Tibial nerve (tissue), 4 donors: ENCODE results near the gene KCNK4. TPM values are rescaled to one million over a fixed set of nuclear protein-coding genes. Genes with fewer than 3 reads are reported as not detected.
A peak's percentile ranks its signal among the peaks of the same experiment; 100 is the strongest.
"Not testable (repeated sequence)": the region's sequence is repeated elsewhere in the genome, so short reads cannot be mapped to it uniquely, and the experiment has no call there.

ENCODE experiments used
- DNase-seq, 2 donors: peaks; one replicate each; pipeline ENCODE4 v3.0.0-alpha.2; 2019; ENCODE audit warnings: low spot score in 2 of 2
- H3K27ac ChIP-seq, 4 donors: fragments of 200-600 bp; sonication (generic) in 3 of 4; one replicate each; pipeline ENCODE4 v1.5.1; 2017 to 2019; ENCODE audit warnings: mild to moderate bottlenecking in 1 of 4
- H3K27me3 ChIP-seq, 2 donors: fragments of 200-600 bp; sonication (generic) in 1 of 2; one replicate each; pipeline versions ENCODE4 v1.5.1 to v1.6.0; 2017 to 2019
- H3K36me3 ChIP-seq, 3 donors: fragments of 200-600 bp; sonication (generic); one replicate each; pipeline ENCODE4 v1.5.1; 2018 to 2019
- H3K4me1 ChIP-seq, 4 donors: fragments of 200-600 bp; sonication (generic) in 3 of 4; one replicate each; pipeline ENCODE4 v1.5.1; 2017 to 2019
- H3K4me3 ChIP-seq, 4 donors: fragments of 200-600 bp; sonication (generic) in 3 of 4; one replicate each; pipeline ENCODE4 v1.5.1; 2017 to 2019; ENCODE audit warnings: mild to moderate bottlenecking in 1 of 4, moderate library complexity in 1 of 4
- H3K9me3 ChIP-seq, 4 donors: fragments of 200-600 bp; sonication (generic) in 3 of 4; one replicate each; pipeline ENCODE4 v1.5.1; 2017 to 2019
- EP300 ChIP-seq, 2 donors: sonication (generic); formaldehyde crosslinking; IDR thresholded peaks; one replicate each; pipeline ENCODE4 v1.6.1; 2017; ENCODE audit warnings: antibody characterized with exemption in 2 of 2, mild to moderate bottlenecking in 1 of 2
- POLR2A ChIP-seq, 2 donors: fragments of 450-650 bp; IDR thresholded peaks; one replicate each; pipeline ENCODE4 v1.6.1; 2017; ENCODE audit warnings: antibody characterized with exemption in 2 of 2, mild to moderate bottlenecking in 2 of 2, moderate library complexity in 2 of 2
- WGBS, 2 donors: methylation state at CpG; one replicate each; pipeline ENCODE4 v1.1.5; 2018; 5-methylcytosine and 5-hydroxymethylcytosine counted together
- total RNA-seq, 4 donors: library from RNA; depleted of rRNA; stranded (reverse); fragments of >200 nt; gene quantifications; one replicate each; pipeline ENCODE4 v1.1.0, GENCODE V29; 2016
- TF ChIP-seq, protein P1 (sequence below), 5 experiments: fragments of 200-600 bp in 3 of 5; fragments of 450-650 bp in 2 of 5; sonication (generic) in 3 of 5; IDR thresholded peaks; one replicate each; pipeline ENCODE4 v1.5.1; 2016 to 2019; ENCODE audit warnings: antibody characterized with exemption in 5 of 5, mild to moderate bottlenecking in 3 of 5, moderate library complexity in 2 of 5

Gene KCNK4
- total RNA-seq, 4 donors from 2014 or later = 1.2 TPM; not detected in 3

DNA sequence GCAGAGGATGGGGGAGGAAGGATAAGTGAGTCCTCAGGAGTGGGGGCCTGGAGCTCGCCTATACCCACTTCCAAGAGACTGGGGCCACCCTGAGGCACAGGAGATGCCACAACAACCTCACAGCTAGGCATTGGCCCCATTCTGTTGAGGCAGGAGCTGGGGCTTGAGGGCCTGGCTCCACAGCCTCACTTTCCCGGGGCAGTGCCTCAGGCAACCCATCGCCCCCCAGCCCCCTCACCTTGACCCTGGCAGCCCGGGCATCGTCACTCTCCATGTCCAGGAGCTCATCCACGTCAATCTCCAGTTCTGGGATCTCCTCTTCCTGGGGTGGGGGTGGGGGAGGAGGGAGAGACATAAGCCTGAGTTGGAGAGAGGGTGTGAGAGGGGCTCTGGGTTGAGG lies 46.1 kb upstream of the KCNK4 start:
- Histone ChIP-seq H3K4me1 (peaks cover 0 to 77% (median 31%) of the 10 kb centered on the region in 4 donors), H3K4me3 (peak overlapping the region; percentile 44 to 80 (median 70)), H3K27ac (peak overlapping the region in 3 of 4 donors; percentile 83 to 92 (median 84)), H3K36me3 (peaks cover 0 to 18% (median 0%) of the 10 kb centered on the region in 3 donors), H3K9me3 (no peaks in the 10 kb centered on the region), H3K27me3 (no peaks in the 10 kb centered on the region)
- WGBS, 2 donors = 0 to 15% methylated on average over 1 to 6 of the region's 6 CpGs
- no peak for TF ChIP-seq EP300 (IDR thresholded peaks at IDR 0.05)
- TF ChIP-seq POLR2A (IDR thresholded peaks at IDR 0.05) = no peak
- TF ChIP-seq, protein P1, sequence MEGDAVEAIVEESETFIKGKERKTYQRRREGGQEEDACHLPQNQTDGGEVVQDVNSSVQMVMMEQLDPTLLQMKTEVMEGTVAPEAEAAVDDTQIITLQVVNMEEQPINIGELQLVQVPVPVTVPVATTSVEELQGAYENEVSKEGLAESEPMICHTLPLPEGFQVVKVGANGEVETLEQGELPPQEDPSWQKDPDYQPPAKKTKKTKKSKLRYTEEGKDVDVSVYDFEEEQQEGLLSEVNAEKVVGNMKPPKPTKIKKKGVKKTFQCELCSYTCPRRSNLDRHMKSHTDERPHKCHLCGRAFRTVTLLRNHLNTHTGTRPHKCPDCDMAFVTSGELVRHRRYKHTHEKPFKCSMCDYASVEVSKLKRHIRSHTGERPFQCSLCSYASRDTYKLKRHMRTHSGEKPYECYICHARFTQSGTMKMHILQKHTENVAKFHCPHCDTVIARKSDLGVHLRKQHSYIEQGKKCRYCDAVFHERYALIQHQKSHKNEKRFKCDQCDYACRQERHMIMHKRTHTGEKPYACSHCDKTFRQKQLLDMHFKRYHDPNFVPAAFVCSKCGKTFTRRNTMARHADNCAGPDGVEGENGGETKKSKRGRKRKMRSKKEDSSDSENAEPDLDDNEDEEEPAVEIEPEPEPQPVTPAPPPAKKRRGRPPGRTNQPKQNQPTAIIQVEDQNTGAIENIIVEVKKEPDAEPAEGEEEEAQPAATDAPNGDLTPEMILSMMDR (IDR thresholded peaks at IDR 0.05) = no peak
- DNase-seq = no peak

DNA sequence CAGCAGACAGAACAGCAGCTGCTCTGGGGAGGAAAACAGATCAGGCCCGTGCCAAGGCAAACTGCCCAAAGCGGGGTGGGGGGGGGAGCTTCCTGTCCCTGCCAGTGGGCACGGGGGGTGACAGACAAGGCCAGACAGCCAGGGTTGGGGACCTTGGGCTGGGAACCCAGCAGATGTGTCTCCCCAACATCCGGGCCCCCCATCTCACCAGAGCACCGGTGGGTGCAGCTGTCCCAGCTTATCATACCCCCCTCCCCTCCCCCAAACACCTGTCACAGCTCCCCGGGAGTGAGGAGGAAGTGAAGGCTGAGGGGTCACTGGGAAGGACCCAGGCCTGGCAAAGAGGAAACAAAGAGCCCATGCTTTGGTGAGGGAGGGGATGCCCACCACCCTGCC lies 45.7 kb upstream of the KCNK4 start:
- Histone ChIP-seq H3K27ac (peak overlapping the region; percentile 46 to 92 (median 84)), H3K4me1 (peaks cover 0 to 76% (median 27%) of the 10 kb centered on the region in 4 donors), H3K9me3 (no peaks in the 10 kb centered on the region), H3K27me3 (no peaks in the 10 kb centered on the region), H3K36me3 (peaks cover 0 to 18% (median 0%) of the 10 kb centered on the region in 3 donors), H3K4me3 (peak overlapping the region; percentile 44 to 80 (median 70))
- TF ChIP-seq EP300 (IDR thresholded peaks at IDR 0.05) = no peak
- TF ChIP-seq, protein P1 (IDR thresholded peaks at IDR 0.05) = no peak
- DNase-seq = no peak
- WGBS, 2 donors = 0 to 2% methylated on average over 3 to 6 of the region's 6 CpGs

DNA sequence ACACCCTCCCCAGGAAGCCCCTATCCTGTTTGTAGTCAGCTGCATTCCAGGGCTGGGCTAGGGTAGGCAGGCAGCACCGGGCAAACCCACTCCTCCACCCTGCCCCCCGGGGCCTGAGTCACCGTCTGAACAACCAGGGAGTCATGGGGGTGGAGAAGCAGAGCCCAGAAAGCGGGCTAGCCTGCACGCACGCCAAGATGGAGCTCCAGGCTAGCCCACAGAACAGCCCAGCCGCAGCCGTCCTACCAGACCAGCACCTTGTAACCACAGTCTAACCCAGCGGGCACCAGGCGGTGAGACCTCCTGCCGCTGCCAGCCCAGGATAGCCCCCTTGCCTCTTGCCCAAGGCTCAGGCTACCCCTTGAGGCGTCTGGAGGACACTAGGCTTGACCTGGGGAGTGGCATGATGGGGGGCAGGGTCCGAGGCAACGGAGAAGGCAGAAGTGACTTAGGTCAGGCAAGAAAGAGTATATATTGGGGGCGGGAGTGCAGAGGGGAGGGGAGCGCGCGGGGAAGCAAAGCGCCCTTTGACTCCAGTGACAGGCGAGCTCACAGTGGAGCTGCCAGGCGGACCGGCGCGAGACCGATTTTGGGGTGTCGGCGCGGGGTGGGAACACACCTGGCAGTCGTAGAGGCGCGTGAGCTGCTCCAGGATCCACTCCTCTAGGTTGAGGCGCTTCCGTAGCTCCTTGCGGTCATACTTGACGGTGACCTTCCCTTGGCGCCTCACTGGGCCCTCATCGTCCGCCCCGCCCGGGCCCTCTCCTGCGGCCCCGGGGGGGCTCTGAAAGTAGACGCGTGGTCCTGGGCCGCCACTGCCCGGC lies 45.1 kb upstream of the KCNK4 start:
- Histone ChIP-seq H3K27me3 (no peaks in the 10 kb centered on the region), H3K4me3 (peak overlapping the region; percentile 44 to 80 (median 70)), H3K27ac (peak overlapping the region; percentile 46 to 92 (median 84)), H3K4me1 (peaks cover 0 to 80% (median 32%) of the 10 kb centered on the region in 4 donors), H3K36me3 (peaks cover 0 to 18% (median 0%) of the 10 kb centered on the region in 3 donors), H3K9me3 (no peaks in the 10 kb centered on the region)
- DNase-seq = peak; percentile 58
- WGBS, 2 donors = 1% methylated on average over 38 to 43 of the region's 46 CpGs
- TF ChIP-seq POLR2A (IDR thresholded peaks at IDR 0.05) (no peak), EP300 (IDR thresholded peaks at IDR 0.05) (no peak)
- TF ChIP-seq, protein P1 (IDR thresholded peaks at IDR 0.05) = no peak

DNA sequence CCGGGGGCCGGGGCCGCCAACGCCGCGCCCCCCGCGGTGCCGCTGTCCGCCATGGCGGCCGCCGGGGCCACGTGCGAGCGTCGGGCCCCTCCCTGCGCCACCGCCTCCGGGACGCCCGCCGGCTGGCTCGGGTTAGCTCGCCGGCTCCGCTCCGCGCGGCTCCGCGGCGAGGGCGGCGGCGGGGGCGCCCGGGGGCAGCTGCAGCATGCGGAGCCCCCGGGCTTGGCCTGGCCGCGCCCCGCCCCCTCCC lies 44.6 kb upstream of the KCNK4 start:
- Histone ChIP-seq H3K36me3 (peaks cover 0 to 18% (median 0%) of the 10 kb centered on the region in 3 donors), H3K4me3 (peak overlapping the region; percentile 55 to 80 (median 74)), H3K4me1 (peaks cover 0 to 81% (median 34%) of the 10 kb centered on the region in 4 donors), H3K27ac (peak overlapping the region; percentile 46 to 92 (median 88))
- WGBS, 2 donors = 3% methylated on average over 17 of the region's 43 CpGs; no CpG with 5 or more reads in 1 of the 2 donors
- DNase-seq, H3K9me3 ChIP-seq, H3K27me3 ChIP-seq: not testable (repeated sequence)

DNA sequence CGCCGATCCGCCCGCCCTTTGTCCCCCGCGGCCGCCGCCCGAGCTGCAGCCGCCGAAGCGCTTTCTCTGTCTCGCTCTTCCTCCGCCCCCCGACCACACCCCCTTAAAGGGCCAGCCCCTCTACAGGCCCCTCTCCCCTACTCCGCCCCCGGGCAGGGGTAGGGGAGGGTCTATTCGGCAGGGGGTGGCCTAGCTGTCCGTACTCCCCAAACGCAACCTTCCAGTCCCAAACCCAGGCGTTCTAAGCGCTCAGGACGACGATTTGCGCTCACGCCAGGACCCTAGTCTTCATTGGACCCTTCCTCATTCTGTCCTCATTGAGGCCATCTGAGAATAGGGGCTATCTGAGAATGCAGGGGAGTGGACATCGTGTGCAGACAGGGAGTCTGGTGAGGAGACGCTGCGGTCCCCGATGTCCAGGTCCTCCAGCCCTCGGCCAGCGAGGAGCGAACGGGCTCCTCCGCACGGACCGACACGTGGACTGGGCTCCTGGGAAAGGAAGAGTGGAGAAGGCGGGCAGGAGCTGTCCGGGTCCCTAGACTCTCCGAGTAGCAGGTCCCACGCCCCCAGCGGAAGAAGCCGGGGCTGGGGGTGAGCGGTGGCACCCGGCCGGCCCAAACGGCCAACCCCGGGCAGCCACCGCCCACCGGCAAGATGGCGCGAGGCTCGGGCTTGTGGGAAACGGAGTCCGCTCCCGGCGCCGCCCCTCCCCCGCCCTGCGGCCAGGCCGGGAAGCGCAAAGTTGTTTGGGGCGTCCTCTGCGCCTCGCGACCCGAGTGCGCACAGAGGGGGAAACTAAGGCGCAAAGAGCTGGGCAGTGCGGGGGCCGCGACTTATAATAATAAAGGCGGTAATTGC lies 44.0 kb upstream of the KCNK4 start, which contains the start of gene PPP1R14B:
Gene PPP1R14B, minus strand, starts transcription at position 73 of the 858 bp plus-strand sequence. CDS start 270 bp downstream, outside the sequence.
- WGBS, 2 donors = 1% methylated on average over 39 to 45 of the region's 74 CpGs
- Histone ChIP-seq H3K4me3 (peak within 1 kb of the TSS; percentile 55 to 80 (median 74)), H3K27me3 (no peaks in the 10 kb centered on the region), H3K9me3 (no peaks in the 10 kb centered on the region), H3K4me1 (peaks cover 0 to 82% (median 35%) of the 10 kb centered on the region in 4 donors), H3K36me3 (peaks cover 0 to 18% (median 0%) of the 10 kb centered on the region in 3 donors), H3K27ac (peak within 1 kb of the TSS; percentile 70 to 92 (median 88))
- peak; percentile 77 for DNase-seq
- peak; percentile 39 to 62 for TF ChIP-seq EP300 (IDR thresholded peaks at IDR 0.05)
- TF ChIP-seq, protein P1 (IDR thresholded peaks at IDR 0.05) = peak in 3 of 5 experiments; percentile 10 to 64 (median 38)
- peak in 1 of 2 donors; percentile 29 for TF ChIP-seq POLR2A (IDR thresholded peaks at IDR 0.05)
